K562 (cell line): Measurements from ENCODE around the gene VSX2. TPM values are rescaled to one million over a fixed set of nuclear protein-coding genes. Genes with fewer than 3 reads are reported as not detected.

Experiments
- ATAC-seq: fragments of 200-7000 bp; cut with Tn5 transposase; 3 replicates; pipeline ENCODE4 v1.9.1; 2020; ENCODE audit warnings: moderate library complexity
- BruUV-seq: library from RNA; stranded (reverse); fragments of 400-500 nt; replicated peaks from 2 replicates; lab custom pipeline; 2021; lab: Mats Ljungman, UMichigan
- CTCF ChIA-PET: fragments of 300-600 bp; formaldehyde crosslinking; extraction: SDS; loops from one replicate; lab custom pipeline; 2021; ENCODE audit warnings: low intra/inter-chr PET ratio; lab: Yijun Ruan, JAX
- POLR2A ChIA-PET: fragments of 300-600, 350-650 bp; sonication (Branson Sonifier 250); formaldehyde crosslinking; extraction: SDS; loops from one replicate; lab custom pipeline; 2021; ENCODE audit warnings: antibody characterized with exemption, inconsistent platforms; lab: Yijun Ruan, JAX
- DNase-seq, 4 experiments: peaks; one replicate each; pipeline versions ENCODE4 v3.0.0 to v3.0.0-alpha.2; 2011 to 2018; ENCODE audit warnings: low spot score in 3 of 4, mixed read lengths in 3 of 4; ENCODE audit errors: extremely low read depth in 1 of 4
- FAIRE-seq: peaks from 2 replicates; lab custom pipeline; 2011; peaks lifted over from hg19 to GRCh38; lab: Jason Lieb, UNC
- H2AFZ ChIP-seq: 2 replicates; pipeline ENCODE4 v1.6.0; 2011; ENCODE audit warnings: low read depth, low read length, control low read depth, inconsistent platforms
- H3K27ac ChIP-seq: fragments of 200-600 bp; 3 replicates; pipeline ENCODE4 v1.8.0; 2011; ENCODE audit warnings: low read depth, mild to moderate bottlenecking, control low read depth, inconsistent platforms, low read length, moderate library complexity, mixed read lengths; ENCODE audit errors: extremely low read depth
- H3K27me3 ChIP-seq, 2 experiments: fragments of 300-600 bp in 1 of 2; 2 replicates in 1 of 2; 3 replicates in 1 of 2; pipeline versions ENCODE4 v1.6.0 to v1.8.0; 2011; ENCODE audit warnings: inconsistent platforms in 2 of 2, low read length in 2 of 2, mild to moderate bottlenecking in 1 of 2, mixed read lengths in 1 of 2, moderate library complexity in 1 of 2; ENCODE audit not compliant: control insufficient read depth in 2 of 2, insufficient read depth in 2 of 2
- H3K36me3 ChIP-seq: fragments of 300-600 bp; 3 replicates; pipeline ENCODE4 v1.8.0; 2011; ENCODE audit warnings: mild to moderate bottlenecking, low read length, inconsistent platforms; ENCODE audit not compliant: control insufficient read depth, insufficient read depth
- H3K4me1 ChIP-seq, 2 experiments: fragments of 200-600 bp in 1 of 2; replicated peaks in 1 of 2; 2 replicates in 1 of 2; 3 replicates in 1 of 2; pipeline versions ENCODE4 v1.5.1 to v1.8.0; 2011; ENCODE audit warnings: inconsistent platforms in 2 of 2, low read length in 2 of 2, mild to moderate bottlenecking in 1 of 2, mixed read lengths in 1 of 2, moderate library complexity in 1 of 2; ENCODE audit not compliant: control insufficient read depth in 2 of 2, insufficient read depth in 2 of 2
- H3K4me2 ChIP-seq: 2 replicates; pipeline ENCODE4 v1.6.1; 2011; ENCODE audit warnings: low read length, control low read depth, inconsistent platforms, mixed read lengths; ENCODE audit not compliant: insufficient read depth
- H3K4me3 ChIP-seq: fragments of 200-600 bp; sonication (generic), shearing (Covaris generic); 2 replicates; pipeline ENCODE4 v1.5.1; 2016; ENCODE audit warnings: control low read depth, inconsistent platforms
- H3K79me2 ChIP-seq: fragments of 200-600 bp; 3 replicates; pipeline ENCODE4 v1.8.0; 2011; ENCODE audit warnings: low read length, inconsistent platforms; ENCODE audit not compliant: control insufficient read depth, insufficient read depth
- H3K9ac ChIP-seq, 2 experiments: 2 replicates each; pipeline versions ENCODE4 v1.6.0 to v1.6.1; 2011; ENCODE audit warnings: low read depth in 2 of 2, low read length in 2 of 2, control low read depth in 1 of 2, inconsistent platforms in 1 of 2, mild to moderate bottlenecking in 1 of 2, mixed read lengths in 1 of 2; ENCODE audit not compliant: insufficient read depth in 1 of 2
- H3K9me1 ChIP-seq: one replicate; pipeline ENCODE4 v1.6.0; 2011; ENCODE audit warnings: inconsistent platforms, mild to moderate bottlenecking, low read length, moderate library complexity; ENCODE audit not compliant: control insufficient read depth, insufficient read depth
- H3K9me3 ChIP-seq: replicated peaks from 2 replicates; pipeline ENCODE4 v1.5.1; 2011; ENCODE audit warnings: low read depth, low read length, inconsistent platforms; ENCODE audit not compliant: control insufficient read depth, insufficient read depth
- H4K20me1 ChIP-seq: replicated peaks from 2 replicates; pipeline ENCODE4 v1.6.1; 2011; ENCODE audit warnings: low read length, inconsistent platforms, mixed read lengths; ENCODE audit not compliant: control insufficient read depth, insufficient read depth
- E2F6 ChIP-seq, 2 experiments: IDR thresholded peaks; 2 replicates each; pipeline ENCODE4 v1.6.1; 2011; ENCODE audit warnings: borderline replicate concordance in 1 of 2, control low read depth in 1 of 2, low read depth in 1 of 2, low read length in 1 of 2, mild to moderate bottlenecking in 1 of 2, mixed read lengths in 1 of 2, moderate library complexity in 1 of 2; ENCODE audit not compliant: insufficient read depth in 1 of 2, insufficient read length in 1 of 2, poor library complexity in 1 of 2, severe bottlenecking in 1 of 2; ENCODE audit errors: extremely low read depth in 1 of 2
- HDAC8 ChIP-seq: fragments of 450-650 bp; IDR thresholded peaks from 2 replicates; pipeline ENCODE4 v1.6.1; 2016; ENCODE audit warnings: mild to moderate bottlenecking, missing genetic modification characterization, moderate library complexity, missing compliant biosample characterization
- HNRNPH1 ChIP-seq: fragments of 200-400 bp; formaldehyde crosslinking; optimal IDR thresholded peaks from 2 replicates; pipeline ENCODE3; 2017; ENCODE audit warnings: low read depth, mild to moderate bottlenecking, low read length, moderate library complexity
- KDM5B ChIP-seq: fragments of 200-600 bp; sonication (generic); IDR thresholded peaks from 2 replicates; pipeline ENCODE4 v1.6.1; 2012; ENCODE audit warnings: low read depth, mild to moderate bottlenecking, moderate library complexity, low read length, control low read depth, inconsistent platforms; ENCODE audit not compliant: insufficient replicate concordance
- PCBP1 ChIP-seq: fragments of 200-400 bp; formaldehyde crosslinking; IDR thresholded peaks from 2 replicates; pipeline ENCODE4 v1.6.1; 2018; ENCODE audit warnings: mild to moderate bottlenecking, low read depth, low read length; ENCODE audit not compliant: poor library complexity, severe bottlenecking
- ZC3H4 ChIP-seq: sonication (generic); formaldehyde crosslinking; IDR thresholded peaks from 2 replicates; pipeline ENCODE4 v1.9.0; 2021; ENCODE audit warnings: missing genetic modification reagents, borderline replicate concordance
- WGBS: fragments of 100-300 bp; shearing (Covaris generic); methylation state at CpG from one replicate; pipeline ENCODE4 v1.1.6; 2016; ENCODE audit warnings: low coverage, mixed read lengths; ENCODE audit not compliant: insufficient coverage; ENCODE audit errors: missing lambda C conversion rate; 5-methylcytosine and 5-hydroxymethylcytosine counted together
- in situ Hi-C: fragments of 300-500 bp; cut with MboI; formaldehyde crosslinking; loops from 4 replicates; pipeline ENCODE4 v1.15.0; 2018; ENCODE audit warnings: inconsistent platforms, mixed read lengths
- intact Hi-C: fragments of 100-400 bp; cut with micrococcal nuclease; formaldehyde crosslinking; loops from 2 replicates; pipeline ENCODE4 v1.14.2; 2022
- polyA plus RNA-seq, 8 experiments: library from polyadenylated mRNA; depleted of rRNA in 4 of 8; stranded (reverse) in 5 of 8; unstranded in 3 of 8; fragments of >200 nt; fragmentation: Nextera tagmentation in 2 of 8; fragmentation: Illumina TruSeq in 1 of 8; extraction: Ambion mirVana in 2 of 8; extraction: Trizol in 1 of 8; gene quantifications; 2 replicates each; pipeline versions ENCODE4 v1.2.1 to v1.2.3, GENCODE V29; 2011 to 2014; ENCODE audit warnings: inconsistent platforms in 1 of 8, missing spikeins in 1 of 8
- total RNA-seq, 7 experiments: library from RNA; depleted of rRNA in 6 of 7; stranded (reverse); fragments of >200 nt in 6 of 7; fragmentation: Illumina TruSeq in 2 of 7; extraction: Trizol in 2 of 7; gene quantifications; 2 replicates each; pipeline versions ENCODE4 v1.2.1 to v1.2.3, GENCODE V29; 2011 to 2021; ENCODE audit warnings: low replicate concordance in 1 of 7

Gene VSX2
- total and polyA plus RNA-seq, 9 of the 15 experiments (the other 6 are each of a cell fraction or from before 2014, with no cell fraction given) = 0.04 TPM; not detected in 8

- Histone ChIP-seq H3K4me2 (no peak overlapping the region), H3K36me3 (no peaks in the 10 kb centered on the region), H3K4me1 (peaks cover 0 to 14% of the 10 kb centered on the region in 2 experiments; a peak in 2 of 5 replicates), H3K27ac (no peak overlapping the region), H4K20me1 (no peaks in the 10 kb centered on the region), H3K9ac (no peak overlapping the region), H3K27me3 (peaks cover 25 to 68% of the 10 kb centered on the region in 2 experiments), H3K4me3 (no peak overlapping the region), H2AFZ (no peak overlapping the region), H3K79me2 (no peaks in the 10 kb centered on the region), H3K9me3 (no peaks in the 10 kb centered on the region), H3K9me1 (no peaks in the 10 kb centered on the region)
- CTCF ChIA-PET = no interaction called here
- ATAC-seq (no peak), FAIRE-seq (no peak), DNase-seq (no peak)
- BruUV-seq = no TSS peak
- WGBS = under 1% methylated on average over 9 of the region's 14 CpGs
- TF ChIP-seq PCBP1 (no peak), HDAC8 (tag) (no peak), E2F6 (IDR thresholded peaks at IDR 0.05; ENCODE audit: borderline replicate concordance in 1 of 2, extremely low read depth in 1 of 2, insufficient read depth in 1 of 2, insufficient read length in 1 of 2, low read depth in 1 of 2, low read length in 1 of 2, poor library complexity in 1 of 2, severe bottlenecking in 1 of 2) (no peak), HNRNPH1 (no peak), ZC3H4 (CRISPR knock-in tag) (no peak), KDM5B (no peak)
- intact Hi-C loops (no loop called here), in situ Hi-C loops (loop anchor here (5.0 kb wide), 1 partner anchor 124 kb away; no protein-coding TSS in a partner anchor)
- POLR2A ChIA-PET = interaction anchor here (1.1 kb wide), 1 partner anchor 8 kb away, joined by 3 read pairs; no protein-coding TSS in a partner anchor
Measured at GRCh38 chr14:74241652-74242017, 2.4 kb downstream of the VSX2 start.
